CD4-positive, alpha-beta T cell treated with Interleukin-4 for 4 hours (primary cell): ENCODE data around the gene RBAK.
A peak's percentile ranks its signal among the peaks of the same experiment; 100 is the strongest.
"Not testable (repeated sequence)": the region's sequence is repeated elsewhere in the genome, so short reads cannot be mapped to it uniquely, and the experiment has no call there.

ENCODE experiments used
- DNase-seq: peaks from one replicate; pipeline ENCODE4 v3.0.0-alpha.2; 2020

The RBAK gene

DNA sequence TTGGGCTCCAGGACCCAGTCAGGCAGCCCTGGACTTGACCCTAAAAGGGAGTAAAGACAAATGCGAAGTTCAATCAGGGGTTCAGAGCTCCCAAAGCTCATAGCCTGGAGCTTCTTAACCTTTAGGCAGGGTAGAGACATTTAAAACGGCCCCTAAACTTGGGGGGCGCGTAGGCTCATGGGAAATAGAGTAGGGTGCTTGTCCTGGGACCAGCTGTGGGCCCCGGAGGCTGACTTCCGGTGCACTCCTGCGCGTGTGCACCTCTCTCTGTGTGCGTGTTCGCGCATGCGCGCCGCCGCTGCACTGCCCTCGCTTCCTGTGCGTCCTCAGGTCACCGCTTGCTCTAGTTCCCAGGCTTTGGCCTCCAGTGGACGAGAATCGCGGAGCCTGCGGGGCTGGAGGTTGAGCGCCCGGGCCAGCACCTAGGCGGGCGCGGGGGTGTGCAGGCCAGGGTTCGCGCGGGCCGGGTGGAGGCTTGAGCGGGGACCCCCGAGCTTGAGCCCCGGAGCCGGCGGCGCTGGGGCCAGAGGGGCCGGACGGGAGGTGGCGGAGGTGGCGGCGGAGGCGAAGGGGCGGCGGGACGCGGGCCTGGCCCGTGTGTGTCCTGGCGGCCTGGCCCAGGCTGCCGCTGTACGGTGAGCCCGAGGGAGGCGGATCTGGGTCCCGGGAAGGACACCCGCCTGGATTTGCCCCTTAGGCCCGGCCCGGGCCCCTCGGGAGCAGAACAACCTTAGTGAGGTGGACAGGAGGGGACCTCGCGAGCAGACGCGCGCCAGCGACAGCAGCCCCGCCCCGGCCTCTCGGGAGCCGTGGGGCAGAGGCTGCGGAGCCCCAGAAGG lies at the start of gene RBAK:
Gene RBAK, plus strand, starts transcription at position 303 of the 839 bp plus-strand sequence. CDS start 2,217 bp downstream, outside the sequence.
- peak; percentile 93 for DNase-seq

DNA sequence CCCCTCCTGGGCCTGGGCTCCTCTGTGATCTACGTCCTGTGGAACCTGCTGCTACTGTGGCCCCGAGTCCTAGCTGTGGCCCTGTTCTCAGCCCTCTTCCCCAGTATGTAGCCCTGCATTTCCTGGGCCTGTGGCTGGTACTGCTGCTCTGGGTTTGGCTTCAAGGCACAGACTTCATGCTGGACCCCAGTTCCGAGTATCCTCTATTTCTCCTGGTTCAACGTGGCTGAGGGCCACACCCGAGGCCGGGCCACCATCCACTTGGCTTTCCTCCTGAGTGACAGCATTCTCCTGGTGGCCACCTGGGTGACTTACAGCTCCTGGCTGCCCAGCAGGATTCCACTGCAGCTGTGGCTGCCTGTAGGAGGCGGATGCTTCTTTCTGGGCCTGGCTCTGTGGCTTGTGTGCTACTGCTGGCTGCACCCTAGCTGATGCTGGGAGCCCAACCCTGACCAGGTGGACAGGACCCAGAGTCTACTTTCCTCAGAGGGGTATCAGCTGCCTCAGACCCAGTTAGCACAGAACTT lies 48.9 kb upstream of the RBAK start:
- DNase-seq = no peak

DNA sequence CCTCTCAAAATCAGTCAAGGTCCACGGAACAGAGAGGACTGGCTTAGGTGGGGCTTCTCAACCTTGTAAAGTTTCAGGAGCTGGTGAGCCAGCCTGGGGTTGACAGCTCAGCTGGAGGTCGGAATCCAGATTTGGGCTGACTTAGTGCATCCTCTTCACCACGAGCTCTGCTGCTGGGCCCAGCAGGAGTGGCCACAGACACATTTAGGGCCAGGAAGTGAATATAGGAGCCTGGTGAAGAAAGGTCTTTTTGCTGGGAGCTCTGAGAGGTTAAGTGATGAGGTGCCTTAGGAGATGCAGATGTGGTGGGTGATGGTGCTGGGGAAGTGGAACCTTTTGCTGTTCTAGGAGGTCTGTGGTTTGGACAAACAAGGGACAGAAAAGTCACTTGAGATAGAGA lies 47.4 kb upstream of the RBAK start:
- no peak for DNase-seq

DNA sequence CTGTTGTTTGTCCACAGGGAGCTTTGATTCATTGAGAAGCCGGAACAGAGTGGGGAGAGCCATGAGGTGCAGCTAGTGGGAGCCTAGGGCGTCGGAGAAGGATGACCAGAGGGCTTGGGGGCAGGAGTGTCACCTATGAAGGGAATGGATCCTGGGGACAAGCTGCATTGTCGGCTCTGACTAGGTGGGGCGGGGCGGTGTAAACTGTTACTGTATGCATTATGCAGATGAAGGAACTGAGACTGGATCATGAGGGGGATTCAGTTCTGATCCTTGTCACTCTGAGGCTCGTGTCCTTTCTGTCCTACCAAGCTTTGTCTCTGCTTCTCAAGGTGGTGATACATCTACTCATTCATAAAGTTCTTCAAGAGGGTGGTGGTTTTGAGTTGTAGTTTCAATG lies 46.8 kb upstream of the RBAK start:
- DNase-seq = no peak

DNA sequence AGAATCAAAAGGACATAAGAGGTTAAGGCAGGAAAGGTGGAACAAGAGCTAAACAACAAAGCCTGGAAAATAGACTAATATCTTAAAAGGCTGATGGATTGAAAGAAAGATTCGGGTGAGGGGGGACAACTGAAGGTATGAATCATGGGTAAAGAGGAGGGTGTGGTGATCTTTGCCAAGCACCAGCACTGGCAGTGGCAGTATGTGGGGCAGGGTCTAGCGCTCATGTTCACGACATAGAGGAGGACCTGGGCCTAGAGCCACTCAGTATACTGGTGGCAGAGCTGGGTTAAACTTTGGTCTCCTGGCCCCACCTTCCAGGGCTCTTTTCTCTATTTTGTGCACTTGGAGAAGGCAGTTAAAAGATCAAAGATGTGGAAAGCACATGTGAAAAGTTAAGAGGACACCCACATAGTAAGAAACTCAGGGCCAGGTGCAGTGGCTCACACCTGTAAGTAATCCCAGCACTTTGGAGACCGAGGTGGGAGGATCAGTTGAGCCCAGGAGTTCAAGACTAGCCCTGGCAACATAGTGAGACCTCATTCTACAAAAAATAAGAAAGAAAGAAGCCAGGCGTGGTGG lies 46.2 kb upstream of the RBAK start:
- DNase-seq = no peak

DNA sequence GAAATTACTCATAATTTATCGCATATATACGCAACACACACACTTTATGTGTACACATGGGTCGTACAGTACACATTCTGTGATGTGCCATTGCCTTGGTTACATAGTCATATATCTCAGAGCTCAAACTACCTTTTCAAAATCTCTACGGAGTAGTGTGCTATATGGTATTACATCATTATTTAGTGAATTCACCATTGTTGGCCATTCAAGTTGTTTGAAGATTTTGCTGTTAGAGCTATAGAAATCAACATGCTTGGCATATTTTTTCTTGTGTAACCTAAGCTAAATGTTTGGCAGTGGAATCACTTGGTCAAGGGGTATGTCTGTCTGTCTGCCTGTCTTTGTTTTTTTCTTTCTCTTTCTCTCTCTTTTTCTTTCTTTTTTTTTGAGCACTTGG lies 44.7 kb upstream of the RBAK start:
- DNase-seq = no peak

DNA sequence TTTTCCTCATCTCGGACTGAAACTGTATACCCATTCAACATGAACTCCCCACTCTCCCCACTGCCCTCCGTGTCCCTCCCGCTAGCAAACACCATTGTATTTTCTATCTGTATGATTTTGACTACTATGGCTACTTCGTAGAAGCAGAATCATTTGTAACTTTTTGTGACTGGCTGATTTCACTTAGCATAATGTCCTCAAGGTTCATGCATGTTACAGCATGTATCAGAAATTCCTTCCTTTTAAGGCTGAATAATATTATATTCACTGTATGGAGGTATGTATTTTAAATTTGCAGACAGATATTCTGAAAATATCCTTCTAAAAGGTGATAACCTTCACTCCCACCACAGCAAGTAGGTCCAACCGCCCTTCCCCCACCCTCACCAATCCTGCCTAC lies 43.7 kb upstream of the RBAK start:
- DNase-seq = no peak

DNA sequence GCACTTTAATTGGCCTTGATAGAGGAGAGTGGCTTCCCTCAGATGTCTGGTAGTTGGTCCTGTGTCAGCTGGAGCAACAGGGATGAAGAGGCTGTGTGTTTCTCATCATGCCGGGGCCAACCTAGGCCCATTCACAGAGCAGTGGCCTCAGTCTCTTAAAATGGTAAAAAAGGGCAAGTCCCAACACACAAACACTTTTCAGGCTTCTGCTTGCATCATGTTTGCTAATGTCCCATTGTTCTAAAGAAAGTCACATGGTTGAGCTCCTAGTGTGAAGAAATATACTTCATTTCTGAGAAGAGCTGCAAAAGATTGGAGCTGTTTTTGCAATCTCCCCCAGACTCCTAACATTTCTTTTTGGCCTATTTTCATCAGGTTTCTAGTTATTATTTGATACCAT lies 40.6 kb upstream of the RBAK start:
- no peak for DNase-seq

DNA sequence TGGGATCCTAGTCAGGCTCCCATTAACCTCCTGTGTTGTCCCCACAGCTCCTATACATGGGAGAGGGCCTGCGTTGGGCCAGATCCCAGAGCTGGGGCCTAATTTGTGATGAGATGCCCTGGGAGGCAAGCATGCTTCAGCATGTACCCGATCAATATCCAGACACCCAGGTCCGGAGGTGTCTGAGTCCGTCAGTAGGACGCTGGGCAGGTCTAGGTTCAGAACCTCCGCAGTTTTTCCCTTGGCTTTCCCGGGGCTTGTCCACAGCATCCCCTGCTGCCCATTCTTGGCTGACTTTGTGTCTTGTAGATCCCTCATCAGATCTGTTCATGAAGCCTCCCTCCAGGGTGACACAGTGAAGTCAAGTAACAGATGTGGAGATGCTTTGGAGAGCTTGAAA lies 32.7 kb upstream of the RBAK start:
- DNase-seq = no peak

DNA sequence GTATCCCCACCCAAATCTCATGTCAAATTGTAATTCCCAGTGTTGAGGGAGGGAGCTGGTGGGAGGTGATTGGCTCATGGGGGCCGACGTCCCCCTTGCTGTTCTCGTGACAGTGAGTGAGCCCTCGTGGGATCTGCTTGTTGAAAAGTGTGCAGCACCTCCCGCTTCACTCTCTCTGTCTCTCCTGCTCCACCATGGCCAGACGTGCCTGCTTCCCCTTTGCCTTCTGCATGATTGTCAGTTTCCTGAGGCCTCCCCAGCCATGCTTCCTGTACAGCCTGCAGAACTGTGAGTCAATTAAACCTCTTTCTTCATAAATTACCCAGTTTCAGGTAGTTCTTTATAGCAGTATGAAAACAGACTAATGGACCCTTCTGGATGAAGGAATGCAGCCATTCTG lies 29.7 kb upstream of the RBAK start:
- not testable (repeated sequence) for DNase-seq

DNA sequence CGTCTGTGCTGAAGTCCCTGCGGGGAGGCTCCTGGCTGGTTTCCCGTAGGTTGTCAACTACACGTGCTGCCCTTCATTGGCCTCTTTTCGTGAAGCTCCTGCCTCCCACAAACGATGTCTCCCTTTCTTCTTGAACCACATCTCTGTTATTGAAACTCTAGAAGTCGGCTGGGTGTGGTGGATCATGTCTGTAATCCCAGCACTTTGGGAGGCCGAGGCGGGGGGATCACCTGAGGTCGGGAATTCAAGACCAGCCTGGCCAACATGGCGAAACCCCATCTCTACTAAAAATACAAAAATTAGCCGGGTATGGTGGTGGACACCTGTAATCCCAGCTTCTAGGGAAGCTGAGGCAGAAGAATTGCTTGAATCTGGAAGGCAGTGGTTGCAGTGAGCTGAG lies 28.0 kb upstream of the RBAK start:
- DNase-seq = not testable (repeated sequence)

DNA sequence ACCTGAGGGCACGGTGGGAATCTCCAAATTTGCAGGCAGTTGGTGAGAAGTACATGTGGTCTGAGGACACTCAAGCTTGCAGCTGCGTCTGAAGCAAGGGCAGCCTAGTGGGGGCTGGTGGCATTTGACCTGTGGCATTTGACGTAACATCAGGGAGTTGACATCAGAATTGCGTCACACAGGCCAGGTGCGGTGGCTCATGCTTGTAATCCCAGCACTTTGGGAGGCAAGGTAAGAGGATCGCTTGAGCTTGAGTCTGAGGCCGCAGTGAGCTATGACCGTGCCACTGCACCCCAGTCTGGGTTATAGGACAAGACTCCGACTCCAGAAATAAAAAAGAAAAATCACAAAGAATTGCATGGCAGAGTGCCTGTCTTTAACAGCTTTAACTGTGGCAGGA lies 25.6 kb upstream of the RBAK start:
- no peak for DNase-seq

DNA sequence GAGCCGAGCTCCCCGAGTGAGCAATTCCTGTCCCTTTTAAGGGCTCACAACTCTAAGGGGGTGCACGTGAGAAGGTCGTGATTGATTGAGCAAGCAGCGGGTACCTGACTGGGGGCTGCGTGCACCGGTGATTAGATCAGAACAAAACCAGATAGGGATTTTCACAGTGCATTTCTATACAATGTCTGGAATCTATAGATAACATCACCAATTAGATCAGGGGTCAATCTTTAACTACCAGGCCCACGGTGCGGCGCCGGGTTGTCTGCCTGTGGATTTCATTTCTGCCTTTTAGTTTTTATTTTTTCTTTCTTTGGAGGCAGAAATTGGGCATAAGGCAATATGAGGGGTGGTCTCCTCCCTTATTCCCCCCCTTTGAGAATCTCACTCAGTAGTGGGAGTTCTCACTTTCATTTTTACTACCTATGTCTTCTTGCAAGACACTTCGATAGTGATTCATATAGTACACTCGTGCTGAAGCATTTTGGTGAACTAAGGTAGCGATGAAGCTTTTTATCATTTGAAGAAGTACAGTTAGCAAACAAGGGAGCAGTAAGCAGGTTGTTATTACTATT lies 24.6 kb upstream of the RBAK start:
- DNase-seq = not testable (repeated sequence)

DNA sequence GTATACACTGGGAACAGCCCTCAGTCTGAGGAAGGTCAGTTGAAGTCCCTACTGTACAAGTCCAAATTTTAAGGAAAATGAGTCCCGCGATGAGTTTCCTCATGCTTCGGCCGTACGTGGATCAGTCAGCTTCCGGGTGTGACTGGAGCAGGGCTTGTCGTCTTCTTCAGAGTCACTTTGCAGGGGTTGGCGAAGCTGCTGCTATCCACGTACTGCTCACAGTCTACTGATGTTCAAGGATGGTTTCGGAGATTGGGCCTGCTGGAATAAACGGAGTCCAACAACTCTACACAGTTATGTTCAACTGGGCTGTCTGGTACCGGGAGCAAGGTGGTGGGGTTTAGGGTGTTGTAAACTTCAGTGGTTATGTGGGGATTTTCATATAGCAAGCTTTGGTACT lies 22.0 kb upstream of the RBAK start:
- not testable (repeated sequence) for DNase-seq

DNA sequence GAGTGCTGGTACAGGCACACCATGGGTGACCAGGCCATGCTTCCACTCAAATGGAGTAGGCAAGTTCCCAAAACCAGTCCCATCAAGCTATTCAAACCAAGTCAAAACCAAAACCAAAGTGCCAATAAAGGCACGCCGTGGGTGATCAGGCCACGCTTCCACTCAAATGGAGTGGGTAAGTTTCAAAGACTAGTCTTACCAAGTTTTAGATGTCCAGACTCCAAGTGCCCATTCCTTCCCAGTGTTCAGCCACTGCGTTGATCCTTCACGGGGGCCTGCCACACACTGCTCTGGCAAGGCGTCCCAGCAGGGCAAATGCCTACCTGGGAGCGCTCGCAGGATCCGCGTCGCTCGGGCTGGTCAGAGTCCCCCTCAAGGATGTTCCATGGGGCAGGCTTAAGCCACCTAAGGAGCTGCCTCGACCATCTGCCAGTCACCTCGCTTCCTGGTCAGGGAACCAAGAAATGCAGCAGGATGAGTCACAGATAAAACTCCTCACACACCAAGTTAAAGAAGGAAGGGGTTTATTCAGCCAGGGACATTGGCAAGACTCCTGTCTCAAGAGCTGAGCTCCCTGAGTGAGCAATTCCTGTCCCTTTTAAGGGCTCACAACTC lies 17.8 kb upstream of the RBAK start:
- not testable (repeated sequence) for DNase-seq

DNA sequence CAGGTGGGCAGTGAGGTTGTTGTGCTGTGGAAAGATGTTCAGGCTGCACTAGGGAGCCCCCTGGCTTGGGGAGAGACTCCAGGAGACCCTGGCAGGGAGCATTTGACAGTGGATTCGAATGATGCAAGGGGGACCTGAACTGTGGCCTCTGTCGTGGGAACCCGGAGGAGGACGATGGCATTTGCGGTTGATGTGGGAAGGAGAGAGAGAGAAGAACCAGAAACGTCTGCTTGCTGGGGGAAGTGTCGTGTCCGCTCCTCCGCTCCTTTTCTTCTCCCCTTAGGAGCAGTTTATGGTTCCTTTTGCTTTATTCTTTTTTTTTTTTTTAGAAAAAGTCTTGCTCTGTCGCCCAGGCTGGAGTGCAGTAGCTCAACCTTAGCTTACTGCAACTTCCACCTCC lies 12.5 kb upstream of the RBAK start:
- DNase-seq = not testable (repeated sequence)

DNA sequence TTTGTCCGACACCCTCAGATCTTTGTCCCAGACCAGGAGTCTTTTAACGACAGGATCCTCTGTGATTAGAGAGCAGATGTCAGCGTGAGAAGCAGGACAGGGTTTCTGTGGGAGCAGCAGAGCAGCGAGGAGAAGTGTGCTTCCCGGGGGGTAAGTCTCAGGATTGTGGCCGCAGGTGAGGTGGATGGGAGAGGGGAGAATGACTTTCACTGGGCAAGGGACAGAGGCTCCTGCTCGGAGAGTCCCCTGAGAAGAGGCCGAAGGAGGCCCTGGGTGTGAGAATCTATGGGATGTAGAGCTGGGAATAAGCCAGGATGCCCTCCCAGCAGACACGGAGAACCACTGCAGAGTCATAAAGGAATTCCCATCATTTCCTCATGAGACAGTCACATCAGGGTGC lies 10.4 kb upstream of the RBAK start:
- DNase-seq = no peak

DNA sequence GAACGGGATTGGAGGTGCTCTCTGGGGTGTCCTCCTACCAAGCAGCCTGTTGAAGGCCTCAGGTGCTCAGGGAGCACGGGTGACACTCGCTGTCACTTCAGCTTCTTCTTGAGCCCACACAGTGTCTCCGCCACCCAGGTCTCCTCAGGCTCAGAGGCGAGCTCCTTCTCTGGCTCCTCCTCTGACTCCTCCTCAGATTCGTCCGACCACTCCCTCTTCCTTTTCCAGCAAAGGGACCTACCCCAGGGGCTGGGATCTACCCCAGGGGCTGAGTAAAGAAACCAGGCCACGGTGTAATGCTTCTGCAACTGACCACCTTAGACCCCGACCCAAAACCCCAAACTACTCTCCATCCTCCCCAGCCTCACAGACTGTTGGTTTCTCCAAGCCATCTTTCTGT lies 9.2 kb upstream of the RBAK start:
- no peak for DNase-seq

DNA sequence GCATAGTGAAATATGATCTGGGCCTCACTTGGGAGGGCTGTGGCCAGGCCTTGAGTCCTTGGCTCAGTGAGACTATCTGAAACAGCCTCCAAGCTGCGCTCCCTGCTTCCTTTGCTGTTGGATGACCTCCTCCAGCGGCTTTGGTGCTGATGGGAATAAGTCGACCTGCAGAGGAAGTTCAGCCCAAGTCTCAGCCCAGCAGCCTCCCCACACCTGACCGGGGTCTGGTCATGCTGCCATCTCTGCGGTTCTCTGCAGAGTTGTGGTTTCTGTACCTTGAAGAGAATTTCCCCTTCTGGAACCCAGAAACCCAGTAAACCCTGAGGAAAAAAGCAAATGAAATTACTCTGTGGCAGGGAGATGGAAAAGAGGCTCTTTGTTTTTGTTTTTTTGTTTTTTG lies 4.6 kb upstream of the RBAK start:
- DNase-seq = no peak

DNA sequence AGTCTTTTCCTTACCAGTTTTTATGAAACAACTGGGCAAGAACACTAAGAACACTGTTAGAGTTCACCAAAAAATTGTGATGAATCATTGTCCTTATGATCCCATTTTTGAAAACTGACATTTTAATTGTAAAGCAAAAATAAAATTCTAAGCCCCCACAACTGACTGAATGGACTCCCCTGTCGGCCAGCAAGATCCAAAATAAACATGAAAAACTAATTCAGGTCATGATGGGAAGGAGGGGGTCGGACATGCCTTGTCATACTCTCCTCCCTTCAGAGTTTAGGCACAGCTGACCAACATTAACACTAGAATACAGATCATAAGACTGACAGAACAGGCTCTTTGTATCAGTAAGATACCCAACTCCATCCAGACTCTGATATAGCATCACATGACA lies 2.0 kb upstream of the RBAK start:
- no peak for DNase-seq

DNA sequence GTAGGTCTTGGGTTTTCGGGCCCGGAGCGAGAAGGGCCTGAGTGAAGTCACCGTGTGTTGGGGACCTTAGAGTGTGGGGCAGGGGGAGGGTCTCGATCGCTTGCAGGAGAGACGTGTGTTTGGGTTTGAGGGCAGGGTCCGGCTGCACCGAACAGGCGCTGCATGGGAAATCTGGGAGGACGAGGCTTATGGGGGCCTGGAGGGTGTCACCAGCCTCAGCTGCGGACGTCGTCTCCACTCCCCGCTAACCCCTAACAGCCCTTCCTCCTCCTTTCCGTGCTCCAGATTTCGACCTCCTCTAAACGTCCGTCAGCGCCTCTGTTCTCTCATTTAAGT lies 705 bp downstream of the RBAK start:
- DNase-seq = not testable (repeated sequence)

DNA sequence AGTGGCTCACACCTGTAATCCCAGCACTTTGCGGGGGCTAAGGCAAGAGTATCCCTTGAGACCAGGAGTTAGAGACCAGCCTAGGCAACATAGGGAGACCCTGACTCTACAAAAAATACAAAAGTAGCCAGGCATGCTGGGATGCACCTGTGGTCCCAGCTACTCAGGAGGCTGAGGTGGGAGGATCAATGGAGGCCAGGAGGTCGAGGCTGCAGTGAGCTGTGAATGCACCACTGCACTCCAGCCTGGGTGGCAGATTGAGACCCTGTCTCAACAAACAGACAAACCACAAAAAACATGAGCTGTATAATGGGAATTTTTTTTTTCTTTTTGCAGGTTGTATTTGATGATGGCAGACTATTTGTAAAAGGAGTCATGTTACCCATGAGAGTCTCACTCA lies 1.5 kb downstream of the RBAK start:
- not testable (repeated sequence) for DNase-seq

DNA sequence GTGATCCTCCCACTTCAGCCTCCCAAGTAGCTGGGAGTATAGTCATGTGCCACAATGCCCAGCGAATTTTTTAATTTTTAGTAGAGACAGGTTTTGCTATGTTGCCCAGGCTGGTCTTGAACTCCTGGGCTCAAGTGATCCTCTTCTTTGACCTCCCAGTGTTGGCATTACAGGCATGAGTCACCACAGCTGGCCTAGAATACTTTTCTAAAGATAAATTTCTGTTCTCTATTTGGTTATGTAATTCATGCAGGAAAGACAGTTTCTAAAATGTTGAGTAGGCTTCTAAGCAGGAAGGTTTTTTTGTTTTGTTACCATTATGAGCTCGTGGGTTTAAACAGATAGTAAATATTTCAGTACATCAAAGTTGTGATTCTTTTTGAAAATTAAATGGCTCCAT lies 5.0 kb downstream of the RBAK start:
- no peak for DNase-seq

DNA sequence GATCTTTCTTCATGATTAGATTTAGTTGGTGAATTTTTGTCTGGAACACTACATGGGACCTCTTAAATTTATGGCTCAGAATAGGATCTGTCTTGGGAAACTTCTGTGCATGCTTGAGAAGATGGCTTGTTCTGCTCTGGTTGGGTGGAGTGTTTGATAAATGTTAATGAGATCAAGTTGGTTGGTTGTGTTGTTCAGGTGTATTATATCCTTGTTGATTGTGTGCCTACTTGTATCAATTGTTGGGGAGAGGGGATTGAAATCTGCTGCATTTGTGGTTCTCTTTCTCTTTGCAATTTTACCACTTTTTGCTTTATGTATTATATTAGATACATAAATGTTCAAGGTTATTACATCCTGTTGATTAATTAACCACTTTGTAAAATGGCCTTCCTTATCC lies 6.1 kb downstream of the RBAK start:
- DNase-seq = not testable (repeated sequence)
